ENCODE data around the gene KRTAP5-9.

DNA sequence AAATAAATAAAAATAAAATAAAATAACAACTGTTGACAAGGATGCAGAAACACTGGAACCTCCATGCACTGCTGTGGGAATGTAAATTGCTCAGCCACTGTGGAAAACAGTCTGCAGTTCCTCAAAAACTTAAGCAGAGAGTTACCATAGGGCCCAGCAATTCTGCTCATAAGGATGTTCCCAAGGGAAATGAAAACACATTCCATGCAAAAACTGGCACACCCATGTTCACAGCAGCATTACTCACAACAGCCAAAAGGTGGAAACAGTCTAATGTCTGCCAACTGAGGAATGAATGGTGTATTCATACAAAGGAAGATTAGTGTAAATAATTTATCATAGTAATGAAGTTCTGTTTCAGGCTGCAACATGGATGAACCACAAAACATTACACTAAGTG is 13.9 kb downstream of the KRTAP5-9 start:
- TF ChIP-seq, protein P1, sequence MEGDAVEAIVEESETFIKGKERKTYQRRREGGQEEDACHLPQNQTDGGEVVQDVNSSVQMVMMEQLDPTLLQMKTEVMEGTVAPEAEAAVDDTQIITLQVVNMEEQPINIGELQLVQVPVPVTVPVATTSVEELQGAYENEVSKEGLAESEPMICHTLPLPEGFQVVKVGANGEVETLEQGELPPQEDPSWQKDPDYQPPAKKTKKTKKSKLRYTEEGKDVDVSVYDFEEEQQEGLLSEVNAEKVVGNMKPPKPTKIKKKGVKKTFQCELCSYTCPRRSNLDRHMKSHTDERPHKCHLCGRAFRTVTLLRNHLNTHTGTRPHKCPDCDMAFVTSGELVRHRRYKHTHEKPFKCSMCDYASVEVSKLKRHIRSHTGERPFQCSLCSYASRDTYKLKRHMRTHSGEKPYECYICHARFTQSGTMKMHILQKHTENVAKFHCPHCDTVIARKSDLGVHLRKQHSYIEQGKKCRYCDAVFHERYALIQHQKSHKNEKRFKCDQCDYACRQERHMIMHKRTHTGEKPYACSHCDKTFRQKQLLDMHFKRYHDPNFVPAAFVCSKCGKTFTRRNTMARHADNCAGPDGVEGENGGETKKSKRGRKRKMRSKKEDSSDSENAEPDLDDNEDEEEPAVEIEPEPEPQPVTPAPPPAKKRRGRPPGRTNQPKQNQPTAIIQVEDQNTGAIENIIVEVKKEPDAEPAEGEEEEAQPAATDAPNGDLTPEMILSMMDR (IDR thresholded peaks at IDR 0.05) = no peak
- no peak for TF ChIP-seq POLR2A (IDR thresholded peaks at IDR 0.05)

All from upper lobe of left lung (tissue), 4 donors.